ENCODE measurements around the gene PDE9A.

The PDE9A gene

DNA sequence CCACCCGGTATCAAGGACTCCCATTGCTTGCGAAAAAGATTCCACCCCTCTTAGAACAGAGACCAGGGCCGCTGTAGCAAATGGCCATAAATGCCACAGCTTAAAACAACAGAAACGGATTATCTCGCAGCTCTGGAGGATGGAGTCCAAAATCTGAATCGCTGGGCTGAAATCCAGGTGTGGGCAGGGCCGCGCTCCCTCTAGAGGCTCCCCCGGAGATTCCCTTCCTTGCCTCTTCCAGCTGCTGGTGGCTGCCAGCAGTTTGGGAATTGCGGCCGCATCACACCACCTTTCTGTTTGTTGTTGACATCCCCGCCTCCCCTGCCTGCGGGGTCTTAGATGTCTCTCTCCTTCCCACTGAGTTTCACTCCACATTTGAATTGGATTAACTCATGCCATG is 15.6 kb downstream of the PDE9A start:
- TF ChIP-seq, protein P1, sequence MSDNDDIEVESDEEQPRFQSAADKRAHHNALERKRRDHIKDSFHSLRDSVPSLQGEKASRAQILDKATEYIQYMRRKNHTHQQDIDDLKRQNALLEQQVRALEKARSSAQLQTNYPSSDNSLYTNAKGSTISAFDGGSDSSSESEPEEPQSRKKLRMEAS (IDR thresholded peaks at IDR 0.05), result no peak

DNA sequence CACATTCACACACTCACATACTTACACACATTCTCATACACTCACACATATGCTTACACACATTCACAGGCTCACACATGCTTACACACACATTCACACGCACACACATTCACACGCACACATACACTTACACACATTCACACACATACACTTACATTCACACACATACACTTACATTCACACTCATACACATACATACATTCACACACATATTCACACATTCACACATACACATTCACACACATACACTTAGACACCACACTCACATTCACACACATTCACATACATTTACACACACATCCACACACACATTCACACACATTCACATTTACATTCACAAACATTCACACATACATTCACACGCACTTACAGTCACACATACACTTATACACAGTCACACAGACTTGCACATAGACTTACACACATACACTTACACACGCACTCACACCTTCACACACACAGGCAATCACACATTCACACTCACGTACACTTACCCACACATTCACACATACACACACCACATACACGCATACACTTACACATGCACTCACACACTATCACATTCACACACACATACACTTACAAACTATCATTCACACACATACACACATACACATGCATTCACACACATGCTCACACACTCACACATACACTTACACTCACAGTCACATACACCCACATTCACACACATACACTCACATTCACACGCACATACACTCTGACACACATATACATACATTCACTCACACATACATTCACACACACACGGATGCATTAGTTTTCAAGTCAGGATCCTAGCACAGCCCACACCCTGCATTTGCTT is 16.8 kb downstream of the PDE9A start:
- TF ChIP-seq TCF12 (IDR thresholded peaks at IDR 0.05; ENCODE audit: low read depth) (no peak), YY1 (IDR thresholded peaks at IDR 0.05; ENCODE audit: low read depth) (no peak), RAD21 (IDR thresholded peaks at IDR 0.05; ENCODE audit: low read depth) (no peak), TEAD4 (IDR thresholded peaks at IDR 0.05) (no peak), CREB1 (IDR thresholded peaks at IDR 0.05; ENCODE audit: low read depth) (no peak), NFIC (IDR thresholded peaks at IDR 0.05) (no peak), ZBTB7A (IDR thresholded peaks at IDR 0.05; ENCODE audit: low read depth) (no peak), TAF1 (IDR thresholded peaks at IDR 0.05; ENCODE audit: low read depth) (no peak), CEBPB (IDR thresholded peaks at IDR 0.05) (no peak)
- TF ChIP-seq, protein P2, sequence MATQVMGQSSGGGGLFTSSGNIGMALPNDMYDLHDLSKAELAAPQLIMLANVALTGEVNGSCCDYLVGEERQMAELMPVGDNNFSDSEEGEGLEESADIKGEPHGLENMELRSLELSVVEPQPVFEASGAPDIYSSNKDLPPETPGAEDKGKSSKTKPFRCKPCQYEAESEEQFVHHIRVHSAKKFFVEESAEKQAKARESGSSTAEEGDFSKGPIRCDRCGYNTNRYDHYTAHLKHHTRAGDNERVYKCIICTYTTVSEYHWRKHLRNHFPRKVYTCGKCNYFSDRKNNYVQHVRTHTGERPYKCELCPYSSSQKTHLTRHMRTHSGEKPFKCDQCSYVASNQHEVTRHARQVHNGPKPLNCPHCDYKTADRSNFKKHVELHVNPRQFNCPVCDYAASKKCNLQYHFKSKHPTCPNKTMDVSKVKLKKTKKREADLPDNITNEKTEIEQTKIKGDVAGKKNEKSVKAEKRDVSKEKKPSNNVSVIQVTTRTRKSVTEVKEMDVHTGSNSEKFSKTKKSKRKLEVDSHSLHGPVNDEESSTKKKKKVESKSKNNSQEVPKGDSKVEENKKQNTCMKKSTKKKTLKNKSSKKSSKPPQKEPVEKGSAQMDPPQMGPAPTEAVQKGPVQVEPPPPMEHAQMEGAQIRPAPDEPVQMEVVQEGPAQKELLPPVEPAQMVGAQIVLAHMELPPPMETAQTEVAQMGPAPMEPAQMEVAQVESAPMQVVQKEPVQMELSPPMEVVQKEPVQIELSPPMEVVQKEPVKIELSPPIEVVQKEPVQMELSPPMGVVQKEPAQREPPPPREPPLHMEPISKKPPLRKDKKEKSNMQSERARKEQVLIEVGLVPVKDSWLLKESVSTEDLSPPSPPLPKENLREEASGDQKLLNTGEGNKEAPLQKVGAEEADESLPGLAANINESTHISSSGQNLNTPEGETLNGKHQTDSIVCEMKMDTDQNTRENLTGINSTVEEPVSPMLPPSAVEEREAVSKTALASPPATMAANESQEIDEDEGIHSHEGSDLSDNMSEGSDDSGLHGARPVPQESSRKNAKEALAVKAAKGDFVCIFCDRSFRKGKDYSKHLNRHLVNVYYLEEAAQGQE (IDR thresholded peaks at IDR 0.05; ENCODE audit: low read depth), result no peak
- TF ChIP-seq, protein P3, sequence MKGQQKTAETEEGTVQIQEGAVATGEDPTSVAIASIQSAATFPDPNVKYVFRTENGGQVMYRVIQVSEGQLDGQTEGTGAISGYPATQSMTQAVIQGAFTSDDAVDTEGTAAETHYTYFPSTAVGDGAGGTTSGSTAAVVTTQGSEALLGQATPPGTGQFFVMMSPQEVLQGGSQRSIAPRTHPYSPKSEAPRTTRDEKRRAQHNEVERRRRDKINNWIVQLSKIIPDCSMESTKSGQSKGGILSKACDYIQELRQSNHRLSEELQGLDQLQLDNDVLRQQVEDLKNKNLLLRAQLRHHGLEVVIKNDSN (IDR thresholded peaks at IDR 0.05), result no peak
- TF ChIP-seq, protein P1 (IDR thresholded peaks at IDR 0.05), result no peak

DNA sequence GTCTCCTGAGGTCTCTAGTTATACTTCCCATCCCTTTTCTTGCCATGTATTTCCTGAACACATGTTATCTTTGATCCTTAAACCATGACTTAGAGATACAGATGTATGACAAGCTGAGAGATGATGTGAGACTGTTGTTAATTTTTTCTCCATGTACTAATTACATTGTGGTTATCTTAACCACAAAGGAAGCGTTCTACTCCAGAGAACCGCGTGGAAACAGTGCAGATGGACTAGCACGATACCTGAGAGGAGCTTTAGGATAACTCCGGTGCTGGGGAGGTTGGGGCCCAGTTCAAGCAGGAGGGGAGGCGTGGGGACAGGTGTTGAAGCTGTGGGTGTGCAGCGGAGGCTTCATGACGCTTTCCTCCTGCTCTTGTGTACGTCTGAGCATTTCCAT is 17.5 kb downstream of the PDE9A start:
- TF ChIP-seq, protein P2 (IDR thresholded peaks at IDR 0.05; ENCODE audit: low read depth), result no peak
- TF ChIP-seq EGR1 (IDR thresholded peaks at IDR 0.05), result no peak
- no peak for TF ChIP-seq TEAD4 (IDR thresholded peaks at IDR 0.05)
- TF ChIP-seq NFIC (IDR thresholded peaks at IDR 0.05), result no peak
- TF ChIP-seq TAF1 (IDR thresholded peaks at IDR 0.05; ENCODE audit: low read depth), result no peak
- no peak for TF ChIP-seq CEBPB (IDR thresholded peaks at IDR 0.05)
- no peak for TF ChIP-seq FOXM1 (IDR thresholded peaks at IDR 0.05; ENCODE audit: borderline replicate concordance, low read depth)
- TF ChIP-seq, protein P3 (IDR thresholded peaks at IDR 0.05), result no peak
- TF ChIP-seq CREB1 (IDR thresholded peaks at IDR 0.05; ENCODE audit: low read depth), result no peak
- TF ChIP-seq YY1 (IDR thresholded peaks at IDR 0.05; ENCODE audit: low read depth), result no peak
- no peak for TF ChIP-seq TCF12 (IDR thresholded peaks at IDR 0.05; ENCODE audit: low read depth)
- no peak for TF ChIP-seq ZBTB7A (IDR thresholded peaks at IDR 0.05; ENCODE audit: low read depth)
- TF ChIP-seq EP300 (IDR thresholded peaks at IDR 0.05; ENCODE audit: borderline replicate concordance), result no peak
- TF ChIP-seq, protein P1 (IDR thresholded peaks at IDR 0.05), result no peak
- TF ChIP-seq RAD21 (IDR thresholded peaks at IDR 0.05; ENCODE audit: low read depth), result no peak

DNA sequence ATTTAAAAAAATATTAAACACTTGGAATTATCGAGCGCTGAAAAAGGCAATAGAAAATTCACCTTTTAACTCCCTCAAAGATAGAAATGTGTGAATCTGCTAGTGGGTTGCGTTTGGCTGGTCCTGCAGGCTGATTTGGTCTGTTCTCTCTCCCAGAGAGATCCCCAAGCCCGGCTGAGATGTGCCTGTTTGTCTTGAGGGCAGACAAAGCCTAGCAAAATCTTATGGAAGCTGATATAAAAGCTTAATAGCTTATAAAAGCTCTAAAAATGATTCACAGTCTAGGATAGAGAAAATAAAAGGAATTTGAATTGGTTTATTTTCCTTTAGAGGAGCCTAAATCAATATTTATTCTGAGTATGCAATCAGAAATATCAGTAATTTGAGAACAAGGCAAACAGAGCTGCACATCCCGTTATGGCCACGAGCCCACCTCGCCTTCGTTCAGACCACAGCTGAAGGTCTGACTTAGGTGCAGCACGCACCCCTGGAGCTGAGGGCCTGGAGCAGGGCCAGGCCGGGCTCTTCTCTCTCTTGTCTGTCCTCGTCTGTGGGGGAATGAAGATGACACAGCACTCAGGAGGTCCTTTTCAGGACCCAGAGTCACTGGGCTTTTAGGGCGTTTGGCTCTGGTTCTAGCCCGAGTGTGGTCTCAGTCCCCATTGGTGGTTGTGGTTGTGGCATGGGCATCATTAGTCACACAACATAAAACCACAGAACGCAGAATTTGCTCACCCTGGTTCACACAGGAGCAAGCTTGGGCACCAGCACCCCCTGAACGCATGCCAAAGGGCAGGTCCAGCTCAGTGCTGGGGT is 18.6 kb downstream of the PDE9A start:
- TF ChIP-seq EGR1 (IDR thresholded peaks at IDR 0.05) (no peak), TEAD4 (IDR thresholded peaks at IDR 0.05) (no peak)
- TF ChIP-seq, protein P2 (IDR thresholded peaks at IDR 0.05; ENCODE audit: low read depth), result no peak

All from Ishikawa (cell line).